Measurements from ENCODE around the gene CORO1C.
"Not testable (repeated sequence)": the region's sequence is repeated elsewhere in the genome, so short reads cannot be mapped to it uniquely, and the experiment has no call there.

CORO1C gene

DNA sequence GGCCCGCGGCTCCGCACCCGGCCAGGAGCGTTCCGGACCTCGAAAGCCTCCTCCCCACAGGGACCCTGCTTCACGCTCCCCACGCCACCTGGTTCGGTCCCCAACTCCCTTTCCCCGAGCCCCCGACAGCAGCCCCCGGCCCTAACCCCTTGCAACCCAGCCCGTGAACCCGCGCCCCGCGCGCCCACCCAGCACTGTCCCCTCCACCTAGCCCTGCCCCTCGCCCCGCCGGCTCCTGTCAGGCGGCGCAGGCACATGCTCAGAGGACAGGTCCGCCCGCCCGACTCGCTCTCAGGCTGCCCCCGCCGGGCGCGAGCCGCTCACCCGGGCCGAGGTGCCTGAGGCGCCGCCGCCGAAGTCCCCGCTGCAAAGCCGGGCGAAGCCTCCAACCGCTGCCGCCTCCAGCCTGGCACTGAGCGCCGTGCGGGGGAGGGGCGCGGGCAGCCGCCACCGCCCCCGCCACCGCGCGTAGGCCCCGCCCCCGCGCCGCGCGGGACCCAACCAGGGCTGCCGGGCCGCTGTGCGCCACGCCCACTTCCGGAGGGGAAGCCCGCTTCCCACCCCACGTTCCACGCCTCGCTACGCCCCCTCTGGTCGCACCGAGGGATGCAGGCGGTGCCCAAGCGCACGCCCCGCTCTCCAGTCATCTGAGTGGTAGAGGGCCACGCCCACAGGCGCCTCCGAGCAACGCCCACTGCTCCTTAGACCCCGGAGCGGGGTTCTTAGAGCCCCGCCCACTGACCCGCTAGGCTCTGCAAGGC lies at the start of gene CORO1C:
Gene CORO1C (minus strand): TSS at position 414 of the 761 bp plus-strand sequence. CDS start 30,200 bp downstream, outside the sequence.
- DNase-seq, result peak; percentile 97

DNA sequence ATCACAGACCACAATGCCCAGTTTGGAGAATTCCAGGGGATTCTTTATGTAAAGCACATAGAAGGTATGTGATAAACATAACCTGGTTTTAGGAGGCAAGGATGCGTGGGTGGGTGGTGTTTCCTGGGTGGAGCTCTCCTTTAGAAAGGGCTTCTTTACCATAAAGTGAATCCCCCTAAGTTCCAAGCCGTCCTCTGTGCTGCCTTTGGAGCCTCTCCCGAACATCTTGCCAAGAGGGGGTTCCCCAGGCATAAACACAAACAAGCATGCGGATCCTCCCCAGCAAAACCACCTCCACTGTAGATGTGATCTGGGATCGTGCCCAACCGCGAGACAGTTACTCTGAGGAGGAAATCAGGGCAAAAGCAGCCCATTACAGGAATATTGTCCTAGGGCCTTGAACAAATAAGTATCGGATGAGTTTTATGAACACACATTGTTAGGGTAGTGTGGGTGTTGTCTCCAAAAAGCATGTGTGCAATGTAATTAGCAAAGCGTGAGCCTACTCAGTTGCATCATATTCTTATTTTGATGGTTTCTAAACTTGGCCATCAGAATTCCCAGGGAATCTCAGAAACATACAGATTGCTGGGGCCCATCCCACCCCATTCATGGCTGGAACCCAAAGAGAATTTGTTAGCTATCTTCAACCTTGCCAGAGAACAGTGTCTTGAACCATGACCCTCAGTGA lies 48.8 kb upstream of the CORO1C start:
- no peak for DNase-seq

DNA sequence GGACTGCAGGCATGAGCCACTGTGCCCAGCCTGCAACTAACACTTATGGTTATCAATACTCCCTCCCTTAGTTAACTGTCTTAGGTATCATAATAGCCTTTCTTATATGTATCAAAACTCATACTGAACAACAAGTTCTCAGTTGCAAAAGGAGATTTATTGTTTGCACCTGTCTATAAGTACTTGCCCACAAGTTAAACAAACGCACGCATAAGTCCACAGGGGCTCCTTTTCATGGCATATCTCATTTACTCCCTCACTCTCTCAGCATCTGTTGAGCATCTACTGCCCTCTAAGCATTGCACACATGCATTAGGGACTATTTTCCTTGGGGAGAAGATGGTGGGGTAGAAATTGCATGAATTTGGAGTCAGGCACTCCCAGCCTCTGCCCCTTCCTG lies 46.7 kb upstream of the CORO1C start:
- DNase-seq, result no peak

DNA sequence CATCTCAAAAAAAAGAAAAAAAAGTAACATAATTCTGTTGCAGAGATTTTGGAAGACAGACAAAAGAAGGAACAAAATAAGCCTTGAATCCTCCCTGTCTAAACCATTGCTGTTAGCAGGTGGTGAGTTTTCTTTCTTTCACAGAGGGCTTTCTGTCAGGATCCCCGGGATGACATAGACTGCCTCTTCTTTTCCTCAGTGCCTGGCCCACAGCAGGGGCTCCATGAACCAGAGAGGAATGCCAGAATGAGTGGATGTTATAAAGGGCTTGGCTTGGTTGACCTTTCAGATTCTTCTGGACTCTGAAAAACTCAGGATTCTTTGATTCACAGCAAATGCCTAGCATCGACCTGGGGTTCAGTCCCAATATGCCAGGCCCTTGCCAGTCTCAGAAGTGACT lies 45.8 kb upstream of the CORO1C start:
- DNase-seq, result no peak

DNA sequence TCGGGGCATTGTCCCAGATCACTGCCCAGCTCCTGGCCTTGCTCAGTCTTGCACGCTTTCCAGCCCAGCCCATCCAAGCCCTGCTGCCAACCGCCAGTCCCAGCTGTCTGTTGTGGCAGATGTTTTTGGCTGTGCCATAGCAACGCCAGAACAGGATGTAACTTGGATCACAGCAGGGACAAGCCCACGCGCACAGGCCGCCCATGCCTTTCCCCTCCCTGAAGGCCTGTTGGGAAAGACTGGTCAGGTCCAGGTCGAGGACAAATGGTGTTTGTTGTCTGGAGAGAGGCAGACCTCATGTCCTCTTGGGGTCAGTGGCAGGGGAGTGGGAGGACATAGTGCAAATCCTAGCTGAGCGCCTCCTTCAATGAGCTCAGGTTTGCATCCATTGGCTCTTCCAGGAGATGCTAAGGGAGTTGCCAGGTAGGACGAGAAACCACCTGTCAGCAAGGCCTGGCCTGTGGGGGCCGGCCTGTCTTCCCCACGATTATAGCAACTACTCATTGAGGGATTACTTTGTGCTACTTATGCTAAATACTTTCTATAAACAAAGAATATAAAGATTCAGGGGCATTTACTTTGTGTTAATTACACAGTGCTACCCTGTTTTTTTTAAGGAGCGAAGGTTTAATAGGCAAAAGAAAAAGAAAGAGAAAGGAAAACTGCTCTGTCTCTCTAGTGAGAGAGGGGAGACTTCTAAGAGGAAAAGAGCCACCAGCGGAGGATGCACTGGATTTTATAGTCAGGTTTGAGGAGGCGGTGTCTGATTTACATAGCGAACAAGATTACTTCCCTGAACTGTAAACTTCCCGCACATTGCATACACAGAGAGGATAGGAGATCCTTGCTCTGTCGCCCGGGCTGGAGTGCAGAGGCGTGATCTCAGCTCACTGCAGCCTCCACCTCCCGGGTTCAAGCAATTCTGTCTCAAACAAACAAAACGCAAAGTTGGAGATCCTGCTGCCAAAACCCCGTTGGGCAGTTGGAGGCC lies 42.8 kb upstream of the CORO1C start:
- DNase-seq, result no peak

DNA sequence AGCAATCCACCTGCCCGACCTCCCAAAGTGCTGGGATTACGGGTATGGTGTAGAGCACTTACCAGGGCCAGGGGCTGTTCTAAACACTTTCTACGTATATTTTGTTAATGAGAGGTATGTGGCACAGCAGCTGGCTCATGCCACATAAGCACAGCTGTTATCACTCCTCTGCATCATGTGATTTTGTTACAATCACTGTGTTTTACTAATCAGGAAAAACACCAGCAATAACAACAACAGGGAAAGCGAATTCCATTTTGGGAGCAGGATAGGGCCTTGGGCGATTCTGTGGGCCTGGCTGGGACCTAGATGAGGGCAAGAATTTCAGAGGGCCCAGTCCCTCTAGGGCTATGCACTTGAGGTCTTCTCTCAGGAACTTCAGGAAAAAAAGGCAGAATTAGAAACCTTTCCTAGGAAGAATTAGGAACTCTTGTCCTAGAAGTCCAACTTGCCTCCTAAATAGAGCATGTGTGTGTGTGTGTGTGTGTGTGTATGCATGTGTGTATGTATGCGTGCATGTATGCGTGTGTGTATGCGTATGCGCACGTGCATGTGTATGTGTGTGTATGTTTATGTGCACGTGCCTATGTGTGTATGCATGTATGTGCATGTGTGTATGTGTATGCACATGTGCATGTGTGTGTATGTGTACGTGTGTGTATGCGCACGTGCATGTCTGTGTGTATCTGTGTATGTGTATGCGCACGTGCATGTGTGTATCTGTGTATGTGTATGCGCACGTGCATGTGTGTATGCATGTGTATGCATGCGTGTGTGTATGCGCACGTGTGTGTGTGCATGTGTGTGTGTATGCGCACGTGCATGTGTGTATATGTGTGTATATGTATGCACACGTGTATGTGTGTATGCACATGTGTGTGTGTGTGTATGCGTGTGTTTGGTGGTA lies 41.8 kb upstream of the CORO1C start:
- DNase-seq, result no peak

DNA sequence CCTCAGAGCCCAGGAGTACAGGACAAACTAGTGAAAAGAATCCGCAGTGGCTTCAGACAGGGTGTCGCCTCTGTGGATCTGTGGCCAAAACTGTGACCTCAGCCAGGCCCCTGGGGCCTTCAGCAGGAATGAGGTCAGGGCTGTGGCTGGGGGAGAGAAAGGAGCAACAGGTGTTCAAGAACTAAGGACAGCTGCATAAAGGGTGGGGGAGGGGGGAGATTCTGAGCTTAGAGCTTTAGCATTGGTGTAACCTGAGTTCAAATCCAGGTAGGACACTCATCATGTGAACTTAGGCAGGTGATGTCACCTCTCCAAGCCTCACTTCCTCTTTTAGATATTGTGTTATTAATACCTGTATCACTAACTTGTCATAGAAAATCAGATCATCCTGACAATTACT lies 40.9 kb upstream of the CORO1C start:
- no peak for DNase-seq

DNA sequence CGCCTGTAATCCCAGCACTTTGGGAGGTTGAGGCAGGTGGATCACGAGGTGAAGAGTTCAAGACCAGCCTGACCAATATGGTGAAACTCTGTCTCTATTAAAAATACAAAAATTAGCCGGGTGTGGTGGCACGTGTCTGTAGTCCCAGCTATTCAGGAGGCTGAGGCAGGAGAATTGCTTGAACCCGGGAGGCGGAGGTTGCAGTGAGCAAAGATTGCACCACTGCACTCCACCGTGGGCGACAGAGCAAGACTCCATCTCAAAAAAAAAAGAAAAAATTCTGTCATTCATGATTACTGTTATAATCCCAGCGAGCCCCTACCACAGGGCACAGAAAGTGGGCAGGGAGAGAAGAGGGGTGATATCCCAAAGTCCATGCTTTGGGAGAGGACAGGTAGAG lies 40.5 kb upstream of the CORO1C start:
- not testable (repeated sequence) for DNase-seq

DNA sequence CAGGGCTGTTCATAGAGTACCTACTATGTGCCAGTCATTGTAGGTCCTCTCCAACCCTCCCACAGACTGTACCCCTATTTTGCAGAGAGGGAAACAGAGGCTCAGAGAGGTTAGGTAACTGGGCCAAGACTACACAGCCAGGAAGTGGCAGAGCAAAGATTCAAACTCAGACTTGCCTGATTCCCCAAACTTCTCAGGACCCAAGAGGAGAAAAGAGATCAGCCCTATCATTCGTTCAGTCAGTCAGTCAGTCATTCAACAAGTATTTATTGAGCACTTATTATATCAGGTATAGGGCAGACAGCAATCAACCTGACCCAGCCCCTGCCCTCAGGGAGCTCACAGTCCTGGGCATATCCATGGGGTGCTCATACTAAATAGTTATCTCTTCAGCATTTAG lies 39.6 kb upstream of the CORO1C start:
- DNase-seq, result no peak

DNA sequence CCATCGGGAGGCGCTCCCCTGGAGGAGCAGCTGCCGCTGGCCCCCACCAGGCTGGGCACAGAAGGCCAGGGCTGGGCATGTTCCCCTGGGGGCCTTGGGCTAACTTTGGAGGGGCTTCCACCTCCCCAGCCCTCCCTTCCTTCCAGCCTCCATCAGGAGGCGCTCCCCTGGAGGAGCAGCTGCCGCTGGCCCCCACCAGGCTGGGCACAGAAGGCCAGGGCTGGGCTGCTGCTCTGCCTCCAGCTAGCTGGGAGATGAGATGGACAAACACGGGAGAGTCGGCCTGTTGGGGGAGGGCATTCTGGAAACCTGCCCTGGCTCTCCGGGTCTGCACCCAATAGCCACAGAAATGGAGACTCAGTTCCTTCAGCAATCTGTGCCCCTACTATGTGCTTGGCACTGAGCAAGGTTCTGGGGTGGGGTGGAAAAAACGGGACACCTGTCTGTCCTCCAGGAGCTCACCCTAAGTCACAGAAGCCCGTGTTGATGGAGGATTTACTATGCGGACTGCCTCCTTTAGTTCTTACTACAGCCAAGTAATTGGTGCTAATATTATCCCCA lies 39.0 kb upstream of the CORO1C start:
- DNase-seq, result no peak

DNA sequence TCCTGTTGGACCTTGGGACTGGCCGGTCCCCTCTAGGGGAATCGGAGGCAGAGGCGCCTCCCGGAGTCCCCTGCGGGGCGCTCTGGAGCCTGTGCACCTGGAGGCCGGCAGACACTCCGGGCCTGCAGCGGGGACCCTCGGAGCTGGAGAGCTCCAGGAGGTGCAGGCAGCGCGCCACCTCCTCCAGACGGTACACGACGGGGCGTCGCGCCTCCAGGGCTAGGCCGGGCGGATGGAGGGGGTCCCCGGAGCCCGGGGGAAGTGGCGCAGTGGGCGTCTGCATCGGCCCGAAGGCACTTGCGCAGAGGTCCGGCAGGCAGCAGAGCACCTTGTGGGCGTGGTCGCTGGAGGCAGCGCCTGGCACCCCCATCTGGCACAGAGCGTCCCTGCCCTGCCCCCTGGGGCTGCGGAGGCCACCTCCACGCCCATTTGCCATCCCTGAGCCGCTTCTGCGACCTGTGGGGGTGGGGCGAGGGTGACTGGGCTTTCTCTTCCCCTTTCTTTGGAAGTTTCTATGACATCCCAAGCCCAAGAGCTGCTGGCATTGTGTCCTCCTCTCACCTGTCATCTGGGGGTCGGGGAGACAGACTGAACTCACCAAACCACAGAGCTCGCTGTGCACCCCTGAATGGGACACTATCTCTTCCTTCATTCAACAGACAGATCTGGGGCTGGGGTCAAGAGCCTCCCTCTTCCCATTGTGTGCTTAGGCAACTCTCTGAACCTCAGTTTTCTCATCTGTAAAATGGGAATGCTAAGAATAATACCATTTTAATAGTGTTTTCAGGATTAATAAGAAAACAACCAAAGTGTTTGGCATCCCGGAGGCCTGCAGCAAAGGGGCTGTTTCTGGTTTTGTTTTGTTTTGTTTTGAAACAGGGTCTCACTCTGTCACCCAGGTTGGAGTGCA lies 37.5 kb upstream of the CORO1C start:
- peak; percentile 5 for DNase-seq

DNA sequence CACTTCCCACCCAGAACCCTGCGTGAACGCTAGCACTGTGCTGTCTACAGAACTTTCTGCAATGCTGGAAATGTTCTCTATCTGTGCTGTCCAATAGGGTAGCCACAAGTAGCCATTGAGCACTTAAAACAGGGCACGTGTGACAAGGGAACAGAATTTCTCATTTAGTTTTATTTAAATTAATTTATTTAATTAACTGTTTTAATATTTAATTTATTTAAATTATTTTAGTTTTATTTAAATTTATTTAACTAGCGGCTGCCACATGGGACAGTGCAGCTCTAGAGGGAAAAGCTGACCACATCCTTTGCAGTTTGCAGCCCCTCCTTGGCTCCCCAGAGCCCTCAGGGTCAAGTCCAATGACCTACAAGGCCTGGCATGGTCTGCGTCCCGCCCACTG lies 35.0 kb upstream of the CORO1C start:
- DNase-seq, result no peak

DNA sequence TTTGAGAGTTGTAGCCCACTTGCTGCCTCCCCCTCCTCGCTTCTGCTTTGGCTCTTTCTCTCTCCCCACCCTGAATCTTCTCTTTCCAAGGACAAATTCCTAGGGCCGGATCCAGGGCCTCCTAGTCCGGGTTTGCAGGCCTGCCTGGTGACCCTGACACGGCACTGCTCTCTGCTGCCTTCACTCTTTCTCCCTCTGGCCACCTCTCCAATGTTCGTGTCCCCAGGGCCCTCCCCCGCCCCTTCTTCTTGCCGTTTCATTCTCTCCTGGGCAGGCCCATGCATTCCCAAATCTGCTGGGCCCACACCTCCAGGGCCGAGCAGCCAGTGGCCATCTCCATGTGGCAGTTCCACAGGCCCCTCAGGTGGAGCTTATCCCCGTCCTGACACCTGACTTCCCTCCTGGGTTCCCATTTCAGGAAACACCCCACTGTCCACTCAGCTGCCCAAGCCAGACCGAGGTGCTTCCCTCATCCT lies 34.0 kb upstream of the CORO1C start:
- no peak for DNase-seq

DNA sequence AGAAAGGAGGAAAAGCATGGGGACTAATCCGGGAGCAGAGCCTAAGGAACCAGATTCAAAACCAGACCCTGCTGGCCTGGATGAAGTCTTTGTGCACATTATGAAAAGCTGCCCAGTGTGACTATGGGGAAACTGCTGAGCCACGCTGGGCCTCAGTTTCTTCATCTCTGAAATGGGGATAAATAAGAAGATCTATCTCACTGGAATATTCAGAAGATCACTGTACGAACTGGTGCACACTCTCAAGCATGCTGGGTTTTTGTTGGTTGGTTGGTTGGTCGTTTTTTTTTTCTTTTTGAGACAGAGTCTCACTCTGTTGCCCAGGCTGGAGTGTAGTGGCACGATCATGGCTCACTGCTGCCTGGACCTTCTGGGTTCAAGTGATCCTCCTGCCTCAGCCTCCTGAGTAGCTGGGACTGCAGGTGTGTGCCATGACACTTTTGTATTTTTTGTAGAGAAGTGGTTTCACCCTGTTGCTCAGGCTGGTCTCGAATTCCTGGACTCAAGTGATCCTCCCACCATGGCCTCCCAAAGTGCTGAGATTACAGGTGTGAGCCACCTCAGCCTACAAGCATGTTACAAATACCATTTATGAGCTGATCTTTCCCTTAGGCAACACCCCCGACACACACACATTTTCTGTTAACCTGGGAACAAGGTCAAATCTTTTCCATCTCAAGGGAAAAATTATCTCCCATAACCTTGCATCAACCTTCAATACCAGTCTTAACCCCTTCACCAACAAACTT lies 33.4 kb upstream of the CORO1C start:
- DNase-seq, result no peak

DNA sequence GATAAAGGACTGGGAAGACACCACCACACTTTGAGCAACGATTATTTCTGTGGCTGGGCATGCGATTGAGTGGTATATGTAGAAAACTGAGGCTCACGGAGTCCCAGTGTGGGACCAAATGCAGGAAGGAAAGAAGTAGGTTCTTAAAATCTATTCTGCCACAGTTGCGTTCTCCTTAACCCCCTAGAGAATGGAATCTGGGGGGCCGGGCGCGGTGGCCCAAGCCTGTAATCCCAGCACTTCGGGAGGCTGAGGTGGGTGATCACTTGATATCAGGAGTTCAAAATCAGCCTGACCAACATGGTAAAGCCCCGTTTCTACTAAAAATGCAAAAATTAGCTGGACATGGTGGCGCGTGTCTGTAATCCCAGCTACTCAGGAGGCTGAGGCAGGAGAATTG lies 29.9 kb upstream of the CORO1C start:
- DNase-seq, result no peak

DNA sequence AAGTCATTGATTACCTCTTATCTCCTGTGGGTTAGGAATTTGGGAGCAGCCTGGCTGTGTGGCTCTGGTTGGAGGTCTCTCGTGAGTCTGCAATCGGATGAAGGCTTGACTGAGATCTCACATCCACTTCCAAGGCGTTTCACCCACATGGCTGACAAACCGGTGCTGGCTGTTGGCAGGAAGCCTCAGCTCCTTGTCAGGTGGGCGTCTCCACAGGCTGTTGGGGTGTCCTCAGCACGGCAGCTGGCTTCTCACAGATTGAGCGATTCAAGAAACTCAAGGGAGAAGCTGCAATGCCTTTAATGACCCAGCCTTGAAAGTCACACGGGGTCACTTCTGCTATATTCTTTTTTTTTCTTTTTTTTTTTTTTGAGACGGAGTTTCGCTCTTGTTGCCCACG lies 28.6 kb upstream of the CORO1C start:
- no peak for DNase-seq

DNA sequence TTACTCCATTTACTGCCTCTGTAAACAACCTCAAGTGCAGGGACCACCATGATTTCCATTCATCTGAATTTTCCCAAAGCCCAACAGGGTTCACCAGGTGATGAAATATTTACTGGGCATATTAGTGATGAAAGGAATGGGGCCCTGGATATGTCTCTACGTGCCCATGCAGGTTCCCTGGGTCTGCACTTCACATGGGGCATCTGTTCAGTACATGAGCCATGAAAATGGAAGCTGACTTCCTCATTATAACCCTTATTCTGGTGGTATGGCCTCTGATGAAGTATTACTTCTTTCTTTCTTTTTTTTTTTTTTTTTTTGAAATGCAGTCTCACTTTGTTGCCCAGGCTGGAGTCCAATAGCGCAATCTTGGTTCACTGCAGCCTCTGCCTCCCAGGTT lies 26.5 kb upstream of the CORO1C start:
- DNase-seq, result no peak

DNA sequence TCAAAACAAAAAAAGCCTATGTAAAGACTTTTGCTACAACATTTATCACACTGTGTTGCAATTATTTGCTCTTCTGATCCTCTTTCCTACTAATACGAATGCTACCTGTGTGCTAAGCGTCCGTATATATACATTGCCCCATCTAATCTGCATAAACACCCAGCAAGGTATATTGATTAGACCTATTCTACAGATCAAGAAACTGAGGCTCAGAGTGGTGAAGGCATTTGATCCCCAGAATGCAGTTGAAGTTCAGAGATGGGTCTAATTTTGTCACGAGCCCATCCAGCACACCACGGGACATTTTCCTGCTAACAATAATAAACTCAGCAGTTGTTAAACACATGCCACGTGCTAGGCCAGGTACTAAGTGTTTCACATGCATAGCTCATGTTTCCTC lies 25.1 kb upstream of the CORO1C start:
- DNase-seq, result no peak

DNA sequence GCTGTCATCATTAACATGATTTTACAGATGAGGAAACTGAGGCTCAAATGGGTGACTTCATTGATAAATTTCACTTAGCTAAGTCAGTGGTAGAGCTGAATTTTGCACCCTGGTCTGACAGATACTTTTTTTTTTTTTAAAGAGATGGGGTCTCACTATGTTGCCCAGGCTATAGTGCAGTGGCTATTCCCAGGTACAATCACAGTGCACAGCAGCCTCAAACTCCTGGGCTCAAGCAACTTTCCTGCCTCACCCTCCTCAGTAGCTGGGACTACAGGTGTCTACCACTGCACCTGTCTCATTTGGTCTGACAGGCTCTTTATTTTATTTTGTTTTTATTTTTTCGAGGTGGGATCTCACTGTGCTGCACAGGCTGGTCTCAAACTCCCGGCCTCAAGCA lies 24.2 kb upstream of the CORO1C start:
- no peak for DNase-seq

DNA sequence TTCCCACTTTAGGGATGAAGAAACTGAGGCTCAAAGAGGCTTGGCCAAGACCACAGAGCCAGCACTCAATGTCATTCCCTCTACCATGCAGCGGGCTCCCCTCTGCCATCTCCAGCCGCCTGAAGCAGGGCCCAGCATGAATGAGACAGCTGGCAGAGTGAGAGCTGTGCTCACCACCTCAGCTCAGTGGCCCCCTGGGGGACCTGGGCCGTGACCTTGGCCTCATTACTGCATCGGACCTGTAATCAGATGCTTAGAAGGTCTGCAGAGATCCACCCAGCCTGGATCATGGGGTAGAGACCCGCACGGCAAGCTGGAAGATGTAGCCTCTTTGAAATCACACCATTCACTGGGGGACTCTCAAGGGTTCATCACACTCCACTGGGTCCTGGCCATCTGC lies 22.7 kb upstream of the CORO1C start:
- DNase-seq, result no peak
